Measurements from ENCODE around the gene HOXB3. TPM values are rescaled to one million over a fixed set of nuclear protein-coding genes. Genes with fewer than 3 reads are reported as not detected.

The HOXB3 gene
- total RNA-seq, 4 donors from 2014 or later, result 25.7 to 57.1 (median 34.9) TPM

DNA sequence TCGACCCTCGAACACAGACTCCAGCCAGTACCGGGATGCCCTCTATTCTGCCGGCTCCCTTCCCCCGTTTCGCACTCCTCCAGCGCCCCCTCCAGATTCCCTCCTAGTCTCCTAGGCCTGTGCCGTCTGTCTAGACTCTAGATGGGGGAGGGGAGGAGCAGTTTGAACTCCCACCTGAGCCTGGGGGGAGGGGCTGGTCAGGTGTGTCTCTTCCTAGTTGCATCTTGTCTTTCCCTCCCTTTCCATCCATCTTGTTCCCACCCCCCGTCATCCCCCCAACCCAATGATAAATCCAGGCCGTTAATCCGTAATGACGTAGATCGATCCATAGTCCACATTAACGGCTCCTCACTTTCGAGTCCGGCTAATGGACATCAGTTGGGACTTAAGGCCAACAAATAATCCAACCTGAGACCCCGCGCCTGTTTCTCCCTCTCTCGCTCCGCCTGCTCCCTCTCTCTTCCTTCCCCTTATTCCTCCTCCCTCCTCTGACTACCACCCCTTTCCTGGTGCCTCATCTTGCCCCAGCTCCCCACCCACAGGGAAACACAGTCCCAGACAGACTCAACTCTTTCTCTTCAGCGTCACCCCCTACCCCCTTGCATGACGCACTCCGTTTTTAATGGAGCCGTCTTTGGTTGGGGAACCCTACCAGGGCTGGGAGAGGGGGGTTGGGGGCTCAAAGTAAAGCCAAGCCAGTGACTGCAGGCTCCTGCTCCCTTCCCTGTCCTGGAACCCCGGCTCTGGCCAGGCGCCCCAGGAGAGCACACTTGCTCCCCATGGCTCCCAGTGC, 6.9 kb upstream of the HOXB3 start:
- WGBS, 2 donors (ENCODE audit: low coverage in 1 of 2), result 20 to 43% methylated on average over 5 to 26 of the region's 26 CpGs
- Histone ChIP-seq H3K27me3 (peaks cover 11% of the 10 kb centered on the region), H3K4me1 (peaks cover 15 to 91% (median 52%) of the 10 kb centered on the region in 4 donors), H3K9me3 (no peaks in the 10 kb centered on the region), H3K4me3 (peak overlapping the region; percentile 26 to 57 (median 44)), H3K27ac (peak overlapping the region; percentile 89 to 95 (median 92)), H3K36me3 (peaks cover 0 to 5% (median 0%) of the 10 kb centered on the region in 4 donors)
- in situ Hi-C loops (cut with MboI; ENCODE audit: low pct_ligation_motif_present in 1 of 4, low pct_unique_long_range_greater_than_20kb in 1 of 4, low sequenced_read_pairs in 3 of 4) (loop anchor here in 2 of 4 donors (10.0 kb wide), 2 partner anchors 102 to 252 kb away; no protein-coding TSS in a partner anchor), intact Hi-C loops (cut with DNase I; ENCODE audit: low total_unique reads) (loop anchor here (5.0 kb wide), 1 partner anchor 245 kb away; no protein-coding TSS in a partner anchor)
- DNase-seq, result no peak
- TF ChIP-seq, protein P1, sequence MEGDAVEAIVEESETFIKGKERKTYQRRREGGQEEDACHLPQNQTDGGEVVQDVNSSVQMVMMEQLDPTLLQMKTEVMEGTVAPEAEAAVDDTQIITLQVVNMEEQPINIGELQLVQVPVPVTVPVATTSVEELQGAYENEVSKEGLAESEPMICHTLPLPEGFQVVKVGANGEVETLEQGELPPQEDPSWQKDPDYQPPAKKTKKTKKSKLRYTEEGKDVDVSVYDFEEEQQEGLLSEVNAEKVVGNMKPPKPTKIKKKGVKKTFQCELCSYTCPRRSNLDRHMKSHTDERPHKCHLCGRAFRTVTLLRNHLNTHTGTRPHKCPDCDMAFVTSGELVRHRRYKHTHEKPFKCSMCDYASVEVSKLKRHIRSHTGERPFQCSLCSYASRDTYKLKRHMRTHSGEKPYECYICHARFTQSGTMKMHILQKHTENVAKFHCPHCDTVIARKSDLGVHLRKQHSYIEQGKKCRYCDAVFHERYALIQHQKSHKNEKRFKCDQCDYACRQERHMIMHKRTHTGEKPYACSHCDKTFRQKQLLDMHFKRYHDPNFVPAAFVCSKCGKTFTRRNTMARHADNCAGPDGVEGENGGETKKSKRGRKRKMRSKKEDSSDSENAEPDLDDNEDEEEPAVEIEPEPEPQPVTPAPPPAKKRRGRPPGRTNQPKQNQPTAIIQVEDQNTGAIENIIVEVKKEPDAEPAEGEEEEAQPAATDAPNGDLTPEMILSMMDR (IDR thresholded peaks at IDR 0.05), result no peak
- TF ChIP-seq POLR2AphosphoS5 (IDR thresholded peaks at IDR 0.05) (peak in 1 of 3 donors; percentile 16), EP300 (IDR thresholded peaks at IDR 0.05; ENCODE audit: low read depth) (no peak)

DNA sequence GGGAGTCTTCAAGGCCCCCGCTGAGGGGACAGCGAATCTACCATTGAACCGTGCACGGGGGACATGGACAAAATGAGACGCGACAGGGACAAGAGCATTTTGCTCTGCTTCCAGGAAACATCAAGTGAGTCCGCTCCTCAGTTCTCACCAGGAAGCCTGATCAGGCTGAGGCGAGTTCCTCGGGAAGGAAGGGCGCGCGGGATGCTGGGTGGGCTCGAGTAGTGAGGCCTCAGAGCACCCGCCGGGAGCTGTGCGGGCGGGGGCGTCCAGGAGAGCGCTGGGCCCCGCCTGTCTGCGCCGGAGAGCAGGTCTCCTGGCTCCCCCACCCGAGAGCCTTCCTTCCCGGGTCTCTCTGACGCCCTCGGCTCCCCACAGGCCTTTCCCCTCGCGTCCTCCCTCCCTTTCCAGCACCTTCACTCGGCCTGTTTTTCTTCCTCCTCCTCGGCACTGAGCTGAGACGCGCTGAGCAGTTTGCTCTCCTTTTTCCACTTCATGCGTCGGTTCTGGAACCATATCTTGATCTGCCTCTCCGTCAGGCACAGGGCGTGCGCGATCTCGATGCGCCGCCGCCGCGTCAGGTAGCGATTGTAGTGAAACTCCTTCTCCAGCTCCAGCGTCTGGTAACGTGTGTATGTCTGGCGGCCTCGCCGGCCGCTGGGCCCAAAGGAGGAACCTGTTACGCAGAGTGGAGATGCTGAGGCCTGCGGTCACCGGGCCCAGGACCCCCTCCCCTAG, 6.1 kb upstream of the HOXB3 start:
- TF ChIP-seq POLR2A (IDR thresholded peaks at IDR 0.05) (no peak), POLR2AphosphoS5 (IDR thresholded peaks at IDR 0.05) (no peak), EP300 (IDR thresholded peaks at IDR 0.05; ENCODE audit: low read depth) (no peak)
- TF ChIP-seq, protein P1 (IDR thresholded peaks at IDR 0.05), result no peak
- 31 to 50% methylated on average over 9 to 50 of the region's 54 CpGs for WGBS, 2 donors (ENCODE audit: low coverage in 1 of 2)
- Histone ChIP-seq H3K4me3 (peak overlapping the region; percentile 26 to 57 (median 44)), H3K27me3 (peaks cover 5% of the 10 kb centered on the region), H3K4me1 (peaks cover 15 to 91% (median 50%) of the 10 kb centered on the region in 4 donors), H3K9me3 (no peaks in the 10 kb centered on the region), H3K36me3 (peaks cover 0 to 5% (median 0%) of the 10 kb centered on the region in 4 donors), H3K27ac (peak overlapping the region; percentile 89 to 95 (median 92))
- no peak for DNase-seq
- intact Hi-C loops (cut with DNase I; ENCODE audit: low total_unique reads) (loop anchor here (5.0 kb wide), 1 partner anchor 244 kb away; no protein-coding TSS in a partner anchor), in situ Hi-C loops (cut with MboI; ENCODE audit: low pct_ligation_motif_present in 1 of 4, low pct_unique_long_range_greater_than_20kb in 1 of 4, low sequenced_read_pairs in 3 of 4) (loop anchor here in 2 of 4 donors (10.0 kb wide), 2 partner anchors 101 to 251 kb away; no protein-coding TSS in a partner anchor)

DNA sequence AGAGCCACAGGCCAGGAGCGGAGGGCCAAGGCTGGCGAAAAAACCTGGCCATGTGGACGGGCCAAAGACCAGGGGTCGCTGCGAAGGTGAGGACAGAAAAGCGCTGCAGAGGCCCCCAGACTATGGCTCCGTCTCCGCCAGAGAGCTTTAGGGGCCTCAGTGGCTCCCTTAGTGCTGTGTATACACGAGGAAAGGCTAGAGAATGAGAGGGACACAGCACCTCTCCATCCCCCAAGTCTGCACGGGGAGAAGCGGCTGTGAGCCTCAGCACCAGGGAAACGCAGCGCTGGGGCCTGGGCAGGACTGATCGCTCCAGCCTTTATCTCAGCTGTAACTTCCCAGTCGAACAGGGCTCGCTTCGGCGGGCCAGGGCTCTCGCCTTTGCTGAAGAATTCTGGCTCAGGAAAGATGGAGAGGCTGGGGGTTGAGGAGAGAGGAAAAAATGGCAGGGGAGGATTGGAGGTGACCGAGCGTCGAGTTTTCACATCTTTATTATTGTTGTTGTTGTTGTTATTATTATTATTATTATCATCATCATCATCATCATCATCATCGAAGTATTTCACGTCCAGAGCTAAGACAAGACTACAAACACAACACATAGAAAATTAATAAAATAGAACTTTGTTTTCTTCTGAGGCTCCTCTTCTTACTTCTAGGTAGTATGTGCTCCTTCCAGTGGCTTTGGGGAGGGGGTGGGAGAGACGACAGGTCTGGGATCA, 5.4 kb upstream of the HOXB3 start:
- H3K4me3 ChIP-seq, result peak overlapping the region in 2 of 4 donors; percentile 45 to 64

More for the DNA sequence above, 5.4 kb upstream of the HOXB3 start:
- Histone ChIP-seq H3K4me1 (peaks cover 15 to 91% (median 50%) of the 10 kb centered on the region in 4 donors), H3K36me3 (peaks cover 0 to 5% (median 0%) of the 10 kb centered on the region in 4 donors), H3K27me3 (peaks cover 5% of the 10 kb centered on the region), H3K27ac (peak overlapping the region; percentile 89 to 95 (median 92)), H3K9me3 (no peaks in the 10 kb centered on the region)
- no peak for DNase-seq
- in situ Hi-C loops (cut with MboI; ENCODE audit: low pct_ligation_motif_present in 1 of 4, low pct_unique_long_range_greater_than_20kb in 1 of 4, low sequenced_read_pairs in 3 of 4) (loop anchor here in 2 of 4 donors (10.0 kb wide), 2 partner anchors 101 to 251 kb away; no protein-coding TSS in a partner anchor), intact Hi-C loops (cut with DNase I; ENCODE audit: low total_unique reads) (loop anchor here (5.0 kb wide), 1 partner anchor 243 kb away; no protein-coding TSS in a partner anchor)
- WGBS, 2 donors (ENCODE audit: low coverage in 1 of 2), result 66 to 76% methylated on average over 12 to 25 of the region's 25 CpGs
- TF ChIP-seq EP300 (IDR thresholded peaks at IDR 0.05; ENCODE audit: low read depth) (no peak), POLR2A (IDR thresholded peaks at IDR 0.05) (no peak), POLR2AphosphoS5 (IDR thresholded peaks at IDR 0.05) (no peak)
- TF ChIP-seq, protein P1 (IDR thresholded peaks at IDR 0.05), result no peak

All from transverse colon (tissue), 4 donors.